Lower leg skin (tissue), 3 donors: ENCODE measurements around the gene TRPM3.

Source experiments
- CTCF ChIP-seq, 3 donors: fragments of 450-650 bp; IDR thresholded peaks; one replicate each; pipeline ENCODE4 v1.5.1; 2016; ENCODE audit warnings: antibody characterized with exemption in 3 of 3, mild to moderate bottlenecking in 3 of 3, moderate library complexity in 2 of 3
- POLR2A ChIP-seq, 2 donors: fragments of 450-650 bp; IDR thresholded peaks; one replicate each; pipeline ENCODE4 v1.6.1; 2016 to 2017; ENCODE audit warnings: antibody characterized with exemption in 2 of 2, mild to moderate bottlenecking in 1 of 2, moderate library complexity in 1 of 2

DNA sequence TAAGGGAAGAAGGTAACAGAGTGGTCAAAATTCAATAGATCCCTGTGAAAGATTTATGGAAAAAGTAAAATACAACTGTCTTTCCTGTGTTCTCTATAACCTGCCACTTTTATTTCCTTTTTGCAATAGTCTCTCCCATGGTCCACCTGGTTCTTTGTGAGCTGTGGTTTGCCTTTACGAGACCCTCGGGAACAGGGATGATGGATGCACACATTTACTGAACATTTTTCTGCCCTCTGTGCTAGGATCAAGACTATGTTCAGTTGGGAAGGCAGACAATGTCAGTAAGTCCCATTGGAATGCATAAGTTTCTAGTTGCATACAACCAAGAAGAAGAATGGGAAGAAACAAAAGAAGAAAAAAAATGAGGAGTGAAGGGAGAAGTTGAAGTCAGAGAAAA, 281.2 kb downstream of the TRPM3 start:
- TF ChIP-seq POLR2A (IDR thresholded peaks at IDR 0.05) = no peak
- TF ChIP-seq CTCF (IDR thresholded peaks at IDR 0.05) = no peak
